ENCODE measurements around the gene HTD2. TPM values are rescaled to one million over a fixed set of nuclear protein-coding genes. Genes with fewer than 3 reads are reported as not detected.
"Not testable (repeated sequence)": the region's sequence is repeated elsewhere in the genome, so short reads cannot be mapped to it uniquely, and the experiment has no call there.

The HTD2 gene
- total and polyA plus RNA-seq, 3 donors from 2014 or later, result 14.6 to 16.4 (median 15.1) TPM

- Histone ChIP-seq H3K9me3 (no peaks in the 10 kb centered on the region), H3K4me1 (peaks cover 10% of the 10 kb centered on the region), H3K4me3 (no peak overlapping the region), H3K27ac (no peak overlapping the region), H3K36me3 (ENCODE audit: low read depth, missing control alignments) (no peaks in the 10 kb centered on the region), H3K27me3 (no peaks in the 10 kb centered on the region)
- TF ChIP-seq POLR2A (IDR thresholded peaks at IDR 0.05) (no peak), CTCF (IDR thresholded peaks at IDR 0.05) (no peak)
- intact Hi-C loops (cut with DNase I; ENCODE audit: low total_unique reads), result no loop called here
- no peak for DNase-seq
- 88 to 95% methylated on average over 3 of the region's 3 CpGs for WGBS, 2 donors
These were observed 30.0 kb downstream of the HTD2 start for GRCh38 chr3:58336135-58336882.

GRCh38 chr3:58337190-58337589 is 30.9 kb downstream of the HTD2 start:
- TF ChIP-seq CTCF (IDR thresholded peaks at IDR 0.05) (no peak), POLR2A (IDR thresholded peaks at IDR 0.05) (no peak)
- WGBS, 2 donors, result 78 to 88% methylated on average over 1 of the region's 1 CpG
- no peak for DNase-seq
- H3K27ac ChIP-seq, result no peak overlapping the region
- no peaks in the 10 kb centered on the region for H3K27me3 ChIP-seq
- intact Hi-C loops (cut with DNase I; ENCODE audit: low total_unique reads), result no loop called here
- no peaks in the 10 kb centered on the region for H3K36me3 ChIP-seq (ENCODE audit: low read depth, missing control alignments)
- H3K4me3 ChIP-seq, result no peak overlapping the region
- peaks cover 10% of the 10 kb centered on the region for H3K4me1 ChIP-seq
- no peaks in the 10 kb centered on the region for H3K9me3 ChIP-seq

- WGBS, 2 donors, result 89 to 97% methylated on average over 12 of the region's 12 CpGs
- H3K27me3 ChIP-seq; DNase-seq; H3K36me3 ChIP-seq (ENCODE audit: low read depth, missing control alignments); H3K4me3 ChIP-seq; H3K9me3 ChIP-seq; H3K4me1 ChIP-seq; intact Hi-C loops (cut with DNase I; ENCODE audit: low total_unique reads); H3K27ac ChIP-seq: not testable (repeated sequence)
These were observed 32.8 kb downstream of the HTD2 start for GRCh38 chr3:58339146-58339545.

GRCh38 chr3:58340594-58341244 is 34.4 kb downstream of the HTD2 start:
- TF ChIP-seq POLR2A (IDR thresholded peaks at IDR 0.05), result no peak
- TF ChIP-seq CTCF (IDR thresholded peaks at IDR 0.05), result no peak
- Histone ChIP-seq H3K27me3 (no peaks in the 10 kb centered on the region), H3K27ac (no peak overlapping the region), H3K9me3 (no peaks in the 10 kb centered on the region), H3K4me1 (no peaks in the 10 kb centered on the region), H3K36me3 (ENCODE audit: low read depth, missing control alignments) (no peaks in the 10 kb centered on the region), H3K4me3 (no peak overlapping the region)
- intact Hi-C loops (cut with DNase I; ENCODE audit: low total_unique reads), result no loop called here
- WGBS, 2 donors, result 96% methylated on average over 3 of the region's 3 CpGs
- DNase-seq, result no peak

GRCh38 chr3:58341376-58341775 is 35.1 kb downstream of the HTD2 start:
- TF ChIP-seq CTCF (IDR thresholded peaks at IDR 0.05), result no peak
- TF ChIP-seq POLR2A (IDR thresholded peaks at IDR 0.05), result no peak
- WGBS, 2 donors, result 95 to 98% methylated on average over 3 of the region's 3 CpGs
- Histone ChIP-seq H3K27ac (no peak overlapping the region), H3K4me3 (no peak overlapping the region), H3K4me1 (no peaks in the 10 kb centered on the region), H3K9me3 (no peaks in the 10 kb centered on the region), H3K36me3 (ENCODE audit: low read depth, missing control alignments) (no peaks in the 10 kb centered on the region), H3K27me3 (no peaks in the 10 kb centered on the region)
- intact Hi-C loops (cut with DNase I; ENCODE audit: low total_unique reads), result no loop called here
- no peak for DNase-seq
